ENCODE results near the gene MAP2K5.

DNA sequence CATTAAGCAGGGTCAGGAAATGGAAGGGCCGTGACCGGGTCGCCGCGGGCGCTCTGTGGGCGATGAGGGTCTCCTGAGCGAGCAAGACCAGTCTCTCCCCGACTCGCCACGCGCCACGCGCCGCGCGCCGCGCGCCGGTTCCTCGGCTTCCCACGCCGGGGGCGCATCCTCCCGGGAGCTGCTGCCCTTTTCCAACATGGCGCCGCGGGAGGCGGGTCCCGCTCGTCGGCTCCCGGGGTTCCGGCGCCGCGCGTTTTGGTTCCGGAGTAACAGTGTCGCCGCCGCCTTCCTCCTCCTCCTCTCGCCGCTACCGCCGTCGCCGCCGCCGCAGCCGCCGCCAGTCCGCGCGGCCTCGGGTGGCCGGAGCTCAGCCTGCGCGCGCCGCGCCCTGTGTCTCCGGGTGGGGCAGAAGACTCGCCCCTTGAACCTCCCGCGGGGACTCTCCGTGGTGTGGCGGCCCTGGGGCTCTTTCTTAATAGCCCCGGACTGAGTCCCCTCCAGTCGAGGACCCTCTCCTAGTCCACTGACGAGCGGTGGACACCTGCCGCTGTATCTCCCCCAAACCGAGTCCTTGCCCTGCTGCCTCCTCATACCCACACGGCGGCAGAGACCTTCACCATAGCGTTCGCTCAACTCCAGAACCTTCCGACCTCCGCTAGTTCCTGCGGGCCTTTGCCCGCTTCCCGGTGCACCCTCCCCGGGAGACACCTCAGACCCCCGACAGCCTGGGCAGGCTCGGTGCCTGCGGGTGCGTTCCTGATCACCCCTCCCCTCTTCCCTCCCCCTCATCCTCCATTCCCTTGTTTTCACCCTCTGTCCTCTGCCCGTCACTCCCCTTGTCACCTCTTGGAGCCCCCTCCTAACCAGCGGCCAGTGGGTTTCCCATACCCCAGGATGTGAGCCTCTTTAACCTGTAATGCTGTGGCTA lies at the start of gene MAP2K5:
- TF ChIP-seq, protein P1, sequence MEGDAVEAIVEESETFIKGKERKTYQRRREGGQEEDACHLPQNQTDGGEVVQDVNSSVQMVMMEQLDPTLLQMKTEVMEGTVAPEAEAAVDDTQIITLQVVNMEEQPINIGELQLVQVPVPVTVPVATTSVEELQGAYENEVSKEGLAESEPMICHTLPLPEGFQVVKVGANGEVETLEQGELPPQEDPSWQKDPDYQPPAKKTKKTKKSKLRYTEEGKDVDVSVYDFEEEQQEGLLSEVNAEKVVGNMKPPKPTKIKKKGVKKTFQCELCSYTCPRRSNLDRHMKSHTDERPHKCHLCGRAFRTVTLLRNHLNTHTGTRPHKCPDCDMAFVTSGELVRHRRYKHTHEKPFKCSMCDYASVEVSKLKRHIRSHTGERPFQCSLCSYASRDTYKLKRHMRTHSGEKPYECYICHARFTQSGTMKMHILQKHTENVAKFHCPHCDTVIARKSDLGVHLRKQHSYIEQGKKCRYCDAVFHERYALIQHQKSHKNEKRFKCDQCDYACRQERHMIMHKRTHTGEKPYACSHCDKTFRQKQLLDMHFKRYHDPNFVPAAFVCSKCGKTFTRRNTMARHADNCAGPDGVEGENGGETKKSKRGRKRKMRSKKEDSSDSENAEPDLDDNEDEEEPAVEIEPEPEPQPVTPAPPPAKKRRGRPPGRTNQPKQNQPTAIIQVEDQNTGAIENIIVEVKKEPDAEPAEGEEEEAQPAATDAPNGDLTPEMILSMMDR (conservative IDR thresholded peaks at IDR 0.05) = no peak
- TF ChIP-seq ZFX (IDR thresholded peaks at IDR 0.05) = peak; percentile 44
